GM13976 (cell line): ENCODE results near the gene RAN.
A peak's percentile ranks its signal among the peaks of the same experiment; 100 is the strongest.

ENCODE experiments used
- DNase-seq: peaks from one replicate; pipeline ENCODE4 v3.0.0; 2012; ENCODE audit warnings: low spot score
- in situ Hi-C: fragments of 300-500 bp; cut with MboI; formaldehyde crosslinking; loops from one replicate; pipeline ENCODE4 v1.12.0; 2022; ENCODE audit warnings: low sequenced_read_pairs, mixed read lengths, inconsistent platforms; ENCODE audit not compliant: unreplicated experiment
- TF ChIP-seq, protein P1 (sequence below): IDR thresholded peaks from 2 replicates; pipeline ENCODE4 v1.5.1; 2012; ENCODE audit warnings: borderline replicate concordance, mild to moderate bottlenecking; ENCODE audit not compliant: insufficient read depth; ENCODE audit errors: extremely low read depth, missing control alignments, control extremely low read depth

The RAN gene

DNA sequence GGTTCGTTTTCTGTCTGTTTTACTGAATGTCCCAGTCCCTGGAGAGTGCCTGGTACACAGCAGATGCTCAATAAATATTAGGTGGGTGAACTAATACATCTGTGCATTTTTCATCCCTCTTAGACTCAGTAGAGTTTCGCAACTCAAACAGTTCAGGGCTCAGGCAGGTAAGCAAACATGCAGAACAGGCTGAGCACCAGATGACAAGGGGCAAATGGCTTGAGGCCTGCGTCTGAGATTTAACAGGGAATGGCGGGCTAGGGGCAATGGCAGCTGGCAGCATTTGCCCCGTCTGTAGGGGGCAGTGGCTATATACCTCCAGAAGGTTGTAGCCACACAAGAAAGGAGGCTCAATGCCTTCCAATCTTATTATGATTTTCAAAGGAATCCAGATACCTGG, 8.6 kb upstream of the RAN start:
- TF ChIP-seq, protein P1, sequence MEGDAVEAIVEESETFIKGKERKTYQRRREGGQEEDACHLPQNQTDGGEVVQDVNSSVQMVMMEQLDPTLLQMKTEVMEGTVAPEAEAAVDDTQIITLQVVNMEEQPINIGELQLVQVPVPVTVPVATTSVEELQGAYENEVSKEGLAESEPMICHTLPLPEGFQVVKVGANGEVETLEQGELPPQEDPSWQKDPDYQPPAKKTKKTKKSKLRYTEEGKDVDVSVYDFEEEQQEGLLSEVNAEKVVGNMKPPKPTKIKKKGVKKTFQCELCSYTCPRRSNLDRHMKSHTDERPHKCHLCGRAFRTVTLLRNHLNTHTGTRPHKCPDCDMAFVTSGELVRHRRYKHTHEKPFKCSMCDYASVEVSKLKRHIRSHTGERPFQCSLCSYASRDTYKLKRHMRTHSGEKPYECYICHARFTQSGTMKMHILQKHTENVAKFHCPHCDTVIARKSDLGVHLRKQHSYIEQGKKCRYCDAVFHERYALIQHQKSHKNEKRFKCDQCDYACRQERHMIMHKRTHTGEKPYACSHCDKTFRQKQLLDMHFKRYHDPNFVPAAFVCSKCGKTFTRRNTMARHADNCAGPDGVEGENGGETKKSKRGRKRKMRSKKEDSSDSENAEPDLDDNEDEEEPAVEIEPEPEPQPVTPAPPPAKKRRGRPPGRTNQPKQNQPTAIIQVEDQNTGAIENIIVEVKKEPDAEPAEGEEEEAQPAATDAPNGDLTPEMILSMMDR = no peak
- in situ Hi-C loops = no loop called here
- DNase-seq = no peak

DNA sequence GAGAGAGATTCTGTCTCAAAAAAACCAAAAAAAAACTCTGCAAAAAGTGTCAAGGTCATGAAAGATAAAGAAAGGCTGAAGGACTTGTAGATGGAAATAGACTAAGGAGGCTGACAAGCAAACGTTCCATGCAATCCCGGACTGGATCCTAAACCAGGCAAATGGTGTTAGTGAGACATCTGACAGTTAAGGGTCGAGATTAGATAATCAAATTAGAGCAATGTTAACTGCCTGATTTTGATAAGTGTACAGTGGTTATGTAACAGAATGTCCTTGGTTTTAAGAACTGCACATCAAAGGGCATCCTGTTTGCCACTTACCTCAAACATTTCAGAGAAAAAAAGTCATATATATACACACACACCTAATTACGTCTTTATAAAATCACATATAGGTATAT, 3.5 kb upstream of the RAN start:
- in situ Hi-C loops = no loop called here
- TF ChIP-seq, protein P1 = no peak
- no peak for DNase-seq

GRCh38 chr12:130870442-130871285, 1.2 kb upstream of the RAN start:
- DNase-seq = peak; percentile 85
- TF ChIP-seq, protein P1 = peak; percentile 58
- in situ Hi-C loops = no loop called here

DNA sequence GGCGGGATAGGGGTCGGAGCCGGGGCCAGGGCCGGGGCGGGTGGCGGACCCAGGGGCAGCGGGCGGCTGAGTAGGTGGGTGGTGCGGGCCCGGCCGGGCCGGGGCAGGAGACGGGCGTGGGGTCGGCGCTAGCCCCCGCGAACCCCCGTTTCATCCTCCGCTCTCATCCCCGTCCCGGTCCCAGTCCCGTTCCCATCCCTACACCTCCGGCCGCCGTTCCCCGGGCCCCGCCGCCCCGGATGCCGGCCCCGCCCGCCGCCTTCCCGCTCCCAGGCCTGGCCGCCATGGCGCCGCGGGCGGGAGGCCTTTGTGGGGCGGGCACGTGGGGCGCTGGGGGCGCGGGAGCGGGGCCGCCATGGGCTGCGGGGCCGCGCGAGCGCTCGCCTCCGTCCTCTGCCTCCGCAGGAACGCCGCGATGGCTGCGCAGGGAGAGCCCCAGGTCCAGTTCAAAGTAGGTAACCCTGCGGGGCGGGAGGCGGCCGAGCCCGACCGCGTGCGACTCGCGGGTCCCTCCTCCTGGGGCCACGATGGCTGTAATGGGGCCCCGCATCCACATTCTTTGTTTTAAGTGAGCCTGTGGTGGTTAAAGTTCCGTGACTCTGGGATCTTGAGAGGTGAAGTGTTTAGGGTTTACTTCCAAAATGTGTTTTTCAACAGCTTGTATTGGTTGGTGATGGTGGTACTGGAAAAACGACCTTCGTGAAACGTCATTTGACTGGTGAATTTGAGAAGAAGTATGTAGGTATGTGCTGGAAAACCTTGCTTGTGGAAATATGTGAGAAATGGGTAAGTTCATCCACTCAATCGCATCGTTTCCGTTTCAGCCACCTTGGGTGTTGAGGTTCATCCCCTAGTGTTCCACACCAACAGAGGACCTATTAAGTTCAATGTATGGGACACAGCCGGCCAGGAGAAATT, 572 bp downstream of the RAN start:
- TF ChIP-seq, protein P1 = no peak
- peak; percentile 69 for DNase-seq
- in situ Hi-C loops = no loop called here

DNA sequence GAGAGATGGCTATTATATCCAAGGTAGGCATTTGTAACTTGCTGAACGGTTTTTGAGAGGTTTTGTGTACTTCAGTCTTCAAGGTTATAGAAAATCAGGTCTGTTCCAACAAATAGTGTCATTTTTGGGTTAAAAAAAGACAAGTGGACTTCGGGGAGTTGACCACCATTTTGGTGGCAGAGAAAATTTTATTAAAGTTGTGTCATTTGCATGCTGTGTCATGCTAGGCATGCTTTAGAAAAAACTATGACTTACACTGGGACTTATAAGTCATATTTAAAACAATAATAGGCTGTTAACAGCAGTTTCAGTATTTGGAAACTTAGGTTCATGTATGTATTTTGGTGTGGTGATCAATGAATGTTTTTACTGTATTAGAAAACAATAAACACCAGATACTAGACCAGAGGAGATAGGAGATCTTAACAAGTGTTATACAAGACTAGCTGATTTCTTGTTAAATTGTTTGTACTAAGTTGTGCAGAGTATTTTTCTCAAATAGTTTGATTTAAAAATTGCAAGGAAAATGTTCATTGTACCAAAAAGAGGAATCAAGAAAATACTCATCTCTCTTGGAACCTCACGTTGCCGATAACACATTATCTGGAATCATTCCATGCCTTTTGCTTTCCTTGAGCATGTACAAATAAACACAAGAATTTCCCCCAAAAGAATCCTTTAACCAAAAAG, 1.4 kb downstream of the RAN start:
- TF ChIP-seq, protein P1 = no peak
- in situ Hi-C loops = no loop called here
- DNase-seq = no peak

- in situ Hi-C loops = no loop called here
- TF ChIP-seq, protein P1 = no peak
- DNase-seq = no peak
These were observed 2.0 kb downstream of the RAN start for GRCh38 chr12:130873825-130874224.
